ENCODE results near the gene SPG7.

The SPG7 gene

DNA sequence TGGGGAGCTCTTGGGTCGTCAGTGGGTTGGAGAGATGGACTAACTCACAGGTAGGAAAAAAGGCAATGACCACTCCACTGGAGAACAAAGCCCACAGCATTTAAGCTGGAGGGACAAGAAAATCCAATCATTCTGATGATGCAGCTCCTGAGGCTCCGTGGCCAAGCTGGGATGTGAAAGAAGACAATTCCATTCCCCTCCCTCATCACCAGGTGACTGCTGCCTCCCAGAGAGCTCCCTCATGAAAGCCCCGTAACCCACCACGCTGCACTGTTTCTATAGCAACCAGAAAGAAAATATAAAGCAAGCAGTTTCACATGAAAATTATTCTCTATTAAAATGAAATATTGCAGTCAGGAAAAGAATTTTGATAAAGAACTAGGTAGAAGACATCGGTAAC is 33.1 kb upstream of the SPG7 start:
- TF ChIP-seq, protein P1, sequence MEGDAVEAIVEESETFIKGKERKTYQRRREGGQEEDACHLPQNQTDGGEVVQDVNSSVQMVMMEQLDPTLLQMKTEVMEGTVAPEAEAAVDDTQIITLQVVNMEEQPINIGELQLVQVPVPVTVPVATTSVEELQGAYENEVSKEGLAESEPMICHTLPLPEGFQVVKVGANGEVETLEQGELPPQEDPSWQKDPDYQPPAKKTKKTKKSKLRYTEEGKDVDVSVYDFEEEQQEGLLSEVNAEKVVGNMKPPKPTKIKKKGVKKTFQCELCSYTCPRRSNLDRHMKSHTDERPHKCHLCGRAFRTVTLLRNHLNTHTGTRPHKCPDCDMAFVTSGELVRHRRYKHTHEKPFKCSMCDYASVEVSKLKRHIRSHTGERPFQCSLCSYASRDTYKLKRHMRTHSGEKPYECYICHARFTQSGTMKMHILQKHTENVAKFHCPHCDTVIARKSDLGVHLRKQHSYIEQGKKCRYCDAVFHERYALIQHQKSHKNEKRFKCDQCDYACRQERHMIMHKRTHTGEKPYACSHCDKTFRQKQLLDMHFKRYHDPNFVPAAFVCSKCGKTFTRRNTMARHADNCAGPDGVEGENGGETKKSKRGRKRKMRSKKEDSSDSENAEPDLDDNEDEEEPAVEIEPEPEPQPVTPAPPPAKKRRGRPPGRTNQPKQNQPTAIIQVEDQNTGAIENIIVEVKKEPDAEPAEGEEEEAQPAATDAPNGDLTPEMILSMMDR (IDR thresholded peaks at IDR 0.05; ENCODE audit: insufficient read depth, low read length, poor library complexity, severe bottlenecking): no peak
- H3K36me3 ChIP-seq (ENCODE audit: control insufficient read depth, insufficient read depth, low read length): no peaks in the 10 kb centered on the region; the same call in none of the 2 replicates
- no peak overlapping the region for H3K4me3 ChIP-seq (replicated peaks; ENCODE audit: low read depth, low read length)
- H3K27me3 ChIP-seq (replicated peaks; ENCODE audit: control insufficient read depth, insufficient read depth, low read length): no peaks in the 10 kb centered on the region
- no peak for DNase-seq (ENCODE audit: extremely low read depth, insufficient read length)

DNA sequence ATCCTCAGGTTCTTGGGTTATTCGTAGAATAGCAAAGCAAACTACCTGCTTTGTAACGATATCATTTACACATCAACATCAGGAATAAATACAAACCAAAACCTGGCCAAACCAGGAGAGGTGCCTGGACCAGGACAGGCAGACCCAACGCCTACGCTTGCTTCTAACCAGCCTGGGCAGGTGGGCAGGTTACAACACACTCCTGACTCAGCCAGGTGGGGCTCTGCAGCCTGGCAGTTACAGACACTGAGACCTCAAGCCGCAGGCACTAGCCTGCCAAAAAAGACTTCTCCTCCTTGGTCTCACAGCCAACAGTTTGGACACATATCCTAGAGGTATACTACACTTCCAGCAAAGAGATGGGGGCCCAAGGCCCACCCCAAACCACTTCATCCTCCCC is 31.8 kb upstream of the SPG7 start:
- TF ChIP-seq, protein P1 (IDR thresholded peaks at IDR 0.05; ENCODE audit: insufficient read depth, low read length, poor library complexity, severe bottlenecking): no peak
- Histone ChIP-seq H3K27me3 (replicated peaks; ENCODE audit: control insufficient read depth, insufficient read depth, low read length) (no peaks in the 10 kb centered on the region), H3K4me3 (replicated peaks; ENCODE audit: low read depth, low read length) (peak overlapping the region; percentile 27; the same call in 1 of the 2 replicates), H3K36me3 (ENCODE audit: control insufficient read depth, insufficient read depth, low read length) (no peaks in the 10 kb centered on the region; the same call in none of the 2 replicates)
- DNase-seq (ENCODE audit: extremely low read depth, insufficient read length): no peak

DNA sequence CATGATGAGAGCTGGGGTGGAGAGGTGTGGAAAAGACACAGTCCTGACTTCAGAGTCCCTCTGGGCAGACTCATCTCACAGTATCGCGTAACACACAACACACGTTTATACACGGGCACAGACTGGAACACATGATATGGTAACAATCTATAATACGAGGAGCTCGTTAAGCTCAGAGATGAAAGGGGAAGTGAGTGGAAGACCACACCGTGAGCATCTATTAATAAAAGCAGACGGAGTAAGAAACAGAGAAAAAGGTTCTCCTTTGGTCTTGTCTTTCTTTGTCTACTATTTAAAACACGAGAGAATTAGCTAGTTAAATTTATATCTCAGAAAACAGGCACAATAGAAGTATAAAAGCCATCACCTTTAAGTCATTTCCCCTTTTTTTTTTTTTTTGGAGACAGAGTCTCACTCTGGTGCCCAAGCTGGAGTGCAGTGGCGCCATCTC is 31.4 kb upstream of the SPG7 start:
- TF ChIP-seq, protein P1 (IDR thresholded peaks at IDR 0.05; ENCODE audit: insufficient read depth, low read length, poor library complexity, severe bottlenecking): no peak
- Histone ChIP-seq H3K4me3 (replicated peaks; ENCODE audit: low read depth, low read length) (peak overlapping the region; percentile 27), H3K27me3 (replicated peaks; ENCODE audit: control insufficient read depth, insufficient read depth, low read length) (no peaks in the 10 kb centered on the region), H3K36me3 (ENCODE audit: control insufficient read depth, insufficient read depth, low read length) (no peaks in the 10 kb centered on the region; the same call in none of the 2 replicates)
- DNase-seq (ENCODE audit: extremely low read depth, insufficient read length): peak; percentile 64

DNA sequence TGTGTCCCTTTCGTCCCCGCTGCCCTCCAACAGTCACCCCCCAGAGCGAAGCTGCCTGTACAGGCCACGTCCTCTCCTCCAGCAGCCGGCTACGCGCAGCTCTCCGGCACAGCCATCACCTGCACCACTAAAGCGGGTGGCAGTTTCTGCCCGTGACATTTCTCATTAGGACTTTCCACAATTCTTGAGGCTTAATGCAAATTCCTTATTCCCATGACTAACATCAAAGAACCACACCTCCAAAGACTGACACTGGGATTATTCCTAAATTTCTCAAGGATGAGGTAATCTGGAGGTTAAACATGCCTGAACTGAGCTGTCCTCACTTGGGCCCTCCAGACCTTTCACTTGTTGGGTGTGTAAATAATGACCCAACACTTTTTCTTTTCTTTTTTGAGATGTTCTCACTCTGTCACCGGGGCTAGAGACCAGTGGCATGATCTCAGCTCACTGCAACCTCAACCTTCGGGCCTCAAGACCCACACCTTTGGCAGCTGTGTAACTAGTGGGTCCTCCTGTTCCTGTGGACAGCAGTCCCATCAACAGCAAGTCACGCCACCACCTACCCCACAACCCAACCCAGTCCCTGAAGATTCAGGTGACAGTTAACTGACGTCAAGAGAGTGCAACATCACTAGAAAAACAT is 29.5 kb upstream of the SPG7 start:
- no peak overlapping the region for H3K4me3 ChIP-seq (replicated peaks; ENCODE audit: low read depth, low read length)

DNA sequence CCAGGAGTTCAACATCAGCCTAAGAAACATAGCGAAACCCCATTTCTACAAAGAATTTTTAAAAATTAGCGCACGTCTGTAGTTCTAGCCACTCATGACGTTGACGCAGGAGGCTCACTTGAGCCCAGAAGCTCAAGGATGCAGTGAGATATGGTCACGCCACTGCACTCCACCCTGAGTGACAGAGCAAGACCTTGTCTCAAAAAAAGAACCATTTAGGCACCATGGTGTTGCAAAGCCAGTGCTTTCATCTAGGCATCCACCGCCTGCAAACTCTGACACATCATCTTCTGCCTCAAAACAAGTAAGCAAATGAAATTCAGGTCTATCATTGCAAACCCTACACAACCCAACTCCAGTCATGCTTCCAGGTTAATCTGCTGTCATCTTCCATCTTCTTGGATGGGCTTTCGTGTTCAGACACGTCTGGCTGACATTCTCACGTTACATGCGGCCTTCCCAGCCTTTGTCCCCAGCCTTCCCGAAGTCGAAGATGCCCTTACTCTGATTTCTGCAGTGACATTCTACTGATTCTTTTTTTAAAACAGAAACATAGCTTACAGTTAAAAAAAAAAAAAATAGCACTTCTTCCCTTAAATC is 26.7 kb upstream of the SPG7 start:
- H3K27me3 ChIP-seq (replicated peaks; ENCODE audit: control insufficient read depth, insufficient read depth, low read length): no peaks in the 10 kb centered on the region
- TF ChIP-seq, protein P1 (IDR thresholded peaks at IDR 0.05; ENCODE audit: insufficient read depth, low read length, poor library complexity, severe bottlenecking): no peak

More for the DNA sequence above, 29.5 kb upstream of the SPG7 start:
- no peak for DNase-seq (ENCODE audit: extremely low read depth, insufficient read length)
- no peaks in the 10 kb centered on the region for H3K27me3 ChIP-seq (replicated peaks; ENCODE audit: control insufficient read depth, insufficient read depth, low read length)
- TF ChIP-seq, protein P1 (IDR thresholded peaks at IDR 0.05; ENCODE audit: insufficient read depth, low read length, poor library complexity, severe bottlenecking): no peak
- no peaks in the 10 kb centered on the region; the same call in 1 of the 2 replicates for H3K36me3 ChIP-seq (ENCODE audit: control insufficient read depth, insufficient read depth, low read length)

More for the DNA sequence above, 26.7 kb upstream of the SPG7 start:
- Histone ChIP-seq H3K4me3 (replicated peaks; ENCODE audit: low read depth, low read length) (no peak overlapping the region), H3K36me3 (ENCODE audit: control insufficient read depth, insufficient read depth, low read length) (no peaks in the 10 kb centered on the region; the same call in 1 of the 2 replicates)
- no peak for DNase-seq (ENCODE audit: extremely low read depth, insufficient read length)
